K562 (cell line): Measurements from ENCODE around the gene MEF2C. TPM values are rescaled to one million over a fixed set of nuclear protein-coding genes. Genes with fewer than 3 reads are reported as not detected.

Experiments
- ADNP ChIP-seq: fragments of 200-800 bp; sonication (Bioruptor generic); IDR thresholded peaks from 2 replicates; pipeline ENCODE4 v1.6.1; 2016; ENCODE audit warnings: missing genetic modification characterization, missing compliant biosample characterization
- ARID3B ChIP-seq: fragments of 250-450 bp; sonication (Bioruptor Pico); IDR thresholded peaks from 2 replicates; pipeline ENCODE4 v1.4.0; 2020; ENCODE audit warnings: borderline replicate concordance
- CBFB ChIP-seq: sonication (generic); formaldehyde crosslinking; IDR thresholded peaks from 2 replicates; pipeline ENCODE4 v1.4.0; 2020; ENCODE audit warnings: mild to moderate bottlenecking, missing genetic modification reagents
- CEBPZ ChIP-seq: fragments of 150-350 bp; IDR thresholded peaks from 2 replicates; pipeline ENCODE4 v1.6.1; 2014; ENCODE audit warnings: low read depth, mild to moderate bottlenecking, low read length, borderline replicate concordance
- CHD2 ChIP-seq: IDR thresholded peaks from 2 replicates; pipeline ENCODE4 v1.6.1; 2011; ENCODE audit warnings: low read depth, low read length
- CREB3 ChIP-seq: fragments of 450-650 bp; conservative IDR thresholded peaks from 2 replicates; pipeline ENCODE4 v1.6.1; 2016; ENCODE audit warnings: missing genetic modification characterization, low read depth, mild to moderate bottlenecking, missing compliant biosample characterization, moderate library complexity
- CXXC5 ChIP-seq: fragments of 250-450 bp; sonication (Bioruptor Pico); IDR thresholded peaks from 2 replicates; pipeline ENCODE4 v1.8.0; 2022; ENCODE audit warnings: inconsistent platforms, mild to moderate bottlenecking, moderate library complexity
- GATAD2A ChIP-seq: fragments of 450-650 bp; IDR thresholded peaks from 2 replicates; pipeline ENCODE4 v1.6.1; 2017
- HMBOX1 ChIP-seq: sonication (generic); IDR thresholded peaks from 2 replicates; pipeline ENCODE4 v1.6.1; 2016
- HNRNPLL ChIP-seq: fragments of 200-400 bp; formaldehyde crosslinking; IDR thresholded peaks from 2 replicates; pipeline ENCODE4 v1.6.1; 2017; ENCODE audit warnings: low read length, low read depth, mild to moderate bottlenecking; ENCODE audit not compliant: poor library complexity, severe bottlenecking
- HOXB6 ChIP-seq: fragments of 250-450 bp; sonication (Bioruptor Pico); IDR thresholded peaks from 2 replicates; pipeline ENCODE4 v1.5.1; 2022; ENCODE audit warnings: mild to moderate bottlenecking, borderline replicate concordance
- ID3 ChIP-seq, 2 experiments: fragments of 250-450 bp in 1 of 2; fragments of 450-650 bp in 1 of 2; sonication (Bioruptor Pico) in 1 of 2; IDR thresholded peaks; 2 replicates each; pipeline versions ENCODE4 v1.6.1 to v1.8.0; 2016 to 2021; ENCODE audit warnings: mild to moderate bottlenecking in 2 of 2, moderate library complexity in 2 of 2, missing compliant biosample characterization in 1 of 2, missing genetic modification characterization in 1 of 2
- MNT ChIP-seq, 2 experiments: fragments of 450-650 bp; conservative IDR thresholded peaks; 2 replicates each; pipeline ENCODE4 v1.6.1; 2017; ENCODE audit warnings: mild to moderate bottlenecking in 2 of 2, moderate library complexity in 2 of 2
- NR1H2 ChIP-seq: sonication (generic); formaldehyde crosslinking; IDR thresholded peaks from 2 replicates; pipeline ENCODE4 v1.4.0; 2020; ENCODE audit warnings: mild to moderate bottlenecking, missing genetic modification reagents
- PHF21A ChIP-seq: fragments of 450-650 bp; IDR thresholded peaks from 2 replicates; pipeline ENCODE4 v1.6.1; 2017; ENCODE audit warnings: low read depth, borderline replicate concordance
- RBFOX2 ChIP-seq: fragments of 200-400 bp; formaldehyde crosslinking; IDR thresholded peaks from 2 replicates; pipeline ENCODE4 v1.6.1; 2017; ENCODE audit warnings: low read depth, mild to moderate bottlenecking, low read length, moderate library complexity
- SOX6 ChIP-seq: fragments of 450-650 bp; IDR thresholded peaks from 2 replicates; pipeline ENCODE4 v1.6.1; 2014; ENCODE audit warnings: mild to moderate bottlenecking
- ZNF134 ChIP-seq: fragments of 250-450 bp; sonication (Bioruptor Pico); conservative IDR thresholded peaks from 2 replicates; pipeline ENCODE4 v1.4.0; 2020
- polyA plus RNA-seq, 8 experiments: library from polyadenylated mRNA; depleted of rRNA in 4 of 8; stranded (reverse) in 5 of 8; unstranded in 3 of 8; fragments of >200 nt; fragmentation: Nextera tagmentation in 2 of 8; fragmentation: Illumina TruSeq in 1 of 8; extraction: Ambion mirVana in 2 of 8; extraction: Trizol in 1 of 8; gene quantifications; 2 replicates each; pipeline versions ENCODE4 v1.2.1 to v1.2.3, GENCODE V29; 2011 to 2014; ENCODE audit warnings: inconsistent platforms in 1 of 8, missing spikeins in 1 of 8
- total RNA-seq, 7 experiments: library from RNA; depleted of rRNA in 6 of 7; stranded (reverse); fragments of >200 nt in 6 of 7; fragmentation: Illumina TruSeq in 2 of 7; extraction: Trizol in 2 of 7; gene quantifications; 2 replicates each; pipeline versions ENCODE4 v1.2.1 to v1.2.3, GENCODE V29; 2011 to 2021; ENCODE audit warnings: low replicate concordance in 1 of 7

MEF2C gene
- total and polyA plus RNA-seq, 9 of the 15 experiments (the other 6 are each of a cell fraction or from before 2014, with no cell fraction given), result 25.1 to 67.8 (median 58.3) TPM

- TF ChIP-seq CEBPZ (no peak), CREB3 (tag) (no peak), GATAD2A (no peak), NR1H2 (CRISPR knock-in tag) (no peak), CHD2 (no peak), HOXB6 (CRISPR knock-in tag) (no peak), ID3 (CRISPR knock-in tag; IDR thresholded peaks at IDR 0.05) (no peak), ID3 (tag; IDR thresholded peaks at IDR 0.05) (0 out of 2 replicates have a peak, but pooled peaks have one; percentile 36), PHF21A (no peak), HMBOX1 (peak; percentile 17; the same call in 1 of the 2 replicates), CXXC5 (peak; percentile 53; the same call in 1 of the 2 replicates), MNT (conservative IDR thresholded peaks at IDR 0.05) (peak; percentile 41; a peak in 3 of 4 replicates), CBFB (CRISPR knock-in tag) (no peak), ARID3B (CRISPR knock-in tag) (no peak), ADNP (tag) (no peak), HNRNPLL (no peak), RBFOX2 (no peak), ZNF134 (CRISPR knock-in tag) (peak; percentile 26; the same call in 1 of the 2 replicates), SOX6 (peak; percentile 43)
Measured at GRCh38 chr5:88813805-88814575, 69.0 kb downstream of the MEF2C start (continued).
